GM21360 (cell line): ENCODE measurements around the gene HAUS5.
A peak's percentile ranks its signal among the peaks of the same experiment; 100 is the strongest.
"Not testable (repeated sequence)": the region's sequence is repeated elsewhere in the genome, so short reads cannot be mapped to it uniquely, and the experiment has no call there.

Source experiments
- ATAC-seq: cut with Tn5 transposase; IDR thresholded peaks from one replicate; pipeline ENCODE4 v1.9.1; 2021; ENCODE audit warnings: mild to moderate bottlenecking, moderate library complexity; ENCODE audit not compliant: unreplicated experiment

Gene HAUS5, protein sequence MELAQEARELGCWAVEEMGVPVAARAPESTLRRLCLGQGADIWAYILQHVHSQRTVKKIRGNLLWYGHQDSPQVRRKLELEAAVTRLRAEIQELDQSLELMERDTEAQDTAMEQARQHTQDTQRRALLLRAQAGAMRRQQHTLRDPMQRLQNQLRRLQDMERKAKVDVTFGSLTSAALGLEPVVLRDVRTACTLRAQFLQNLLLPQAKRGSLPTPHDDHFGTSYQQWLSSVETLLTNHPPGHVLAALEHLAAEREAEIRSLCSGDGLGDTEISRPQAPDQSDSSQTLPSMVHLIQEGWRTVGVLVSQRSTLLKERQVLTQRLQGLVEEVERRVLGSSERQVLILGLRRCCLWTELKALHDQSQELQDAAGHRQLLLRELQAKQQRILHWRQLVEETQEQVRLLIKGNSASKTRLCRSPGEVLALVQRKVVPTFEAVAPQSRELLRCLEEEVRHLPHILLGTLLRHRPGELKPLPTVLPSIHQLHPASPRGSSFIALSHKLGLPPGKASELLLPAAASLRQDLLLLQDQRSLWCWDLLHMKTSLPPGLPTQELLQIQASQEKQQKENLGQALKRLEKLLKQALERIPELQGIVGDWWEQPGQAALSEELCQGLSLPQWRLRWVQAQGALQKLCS

DNA sequence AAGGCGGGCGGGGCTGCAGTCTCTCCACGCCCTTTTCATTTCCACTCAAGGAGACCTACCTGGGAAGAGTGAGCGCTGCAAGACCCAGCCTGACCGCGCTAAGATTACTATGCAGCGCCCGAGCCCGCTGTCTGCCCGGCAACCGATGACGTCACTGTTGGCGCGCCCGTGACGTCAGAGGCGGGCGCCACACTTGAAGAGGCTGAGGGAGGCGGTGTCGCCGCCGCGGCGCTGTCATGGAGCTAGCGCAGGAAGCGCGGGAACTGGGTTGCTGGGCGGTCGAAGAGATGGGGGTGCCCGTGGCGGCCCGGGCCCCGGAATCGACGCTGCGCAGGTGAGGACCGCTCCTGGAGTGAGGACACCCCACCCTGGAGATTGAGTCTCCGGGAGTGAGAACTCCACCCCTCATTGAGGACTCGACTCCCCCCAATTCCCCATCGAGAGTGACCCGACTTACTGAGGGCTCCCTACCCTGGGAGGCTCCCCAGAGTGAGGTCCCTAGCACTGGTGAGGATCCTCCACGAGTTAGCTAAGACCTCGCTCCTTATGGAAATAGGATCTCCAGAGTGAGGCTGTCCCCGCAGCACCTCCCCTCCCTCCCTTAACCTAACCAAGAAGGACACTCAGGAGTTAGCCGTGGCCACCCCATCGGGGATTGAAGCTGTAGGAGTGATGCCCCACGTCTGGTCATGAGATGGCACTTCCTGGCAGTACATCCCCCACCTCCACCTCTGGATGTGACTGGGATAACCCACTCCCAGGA is at the start of gene HAUS5:
HAUS5 (plus strand) TSS at position 177 of the 763 bp plus-strand sequence; CDS start at position 237, 60 bp downstream.
- ATAC-seq = peak; percentile 61

DNA sequence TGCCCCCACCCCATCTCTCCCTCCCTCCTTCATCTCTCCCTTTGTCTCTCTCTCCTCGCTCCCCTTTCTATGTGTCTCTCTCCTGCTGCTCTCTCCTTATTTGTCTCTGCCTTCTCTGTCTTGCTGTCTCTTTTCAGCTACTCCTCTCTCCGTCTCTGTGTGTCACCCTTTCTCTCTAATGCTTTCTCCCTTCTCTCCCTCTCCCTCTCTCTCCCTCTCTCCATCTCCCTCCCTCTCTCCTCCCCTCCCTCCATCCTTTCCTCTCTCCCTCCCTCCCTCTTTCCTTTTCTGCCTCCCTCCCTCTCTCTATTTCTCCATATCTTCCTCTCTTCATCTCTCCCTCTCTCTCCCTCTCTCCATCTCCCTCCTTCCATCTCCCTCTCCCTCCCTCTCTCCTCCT is 49.8 kb upstream of the HAUS5 start:
- ATAC-seq = no peak

DNA sequence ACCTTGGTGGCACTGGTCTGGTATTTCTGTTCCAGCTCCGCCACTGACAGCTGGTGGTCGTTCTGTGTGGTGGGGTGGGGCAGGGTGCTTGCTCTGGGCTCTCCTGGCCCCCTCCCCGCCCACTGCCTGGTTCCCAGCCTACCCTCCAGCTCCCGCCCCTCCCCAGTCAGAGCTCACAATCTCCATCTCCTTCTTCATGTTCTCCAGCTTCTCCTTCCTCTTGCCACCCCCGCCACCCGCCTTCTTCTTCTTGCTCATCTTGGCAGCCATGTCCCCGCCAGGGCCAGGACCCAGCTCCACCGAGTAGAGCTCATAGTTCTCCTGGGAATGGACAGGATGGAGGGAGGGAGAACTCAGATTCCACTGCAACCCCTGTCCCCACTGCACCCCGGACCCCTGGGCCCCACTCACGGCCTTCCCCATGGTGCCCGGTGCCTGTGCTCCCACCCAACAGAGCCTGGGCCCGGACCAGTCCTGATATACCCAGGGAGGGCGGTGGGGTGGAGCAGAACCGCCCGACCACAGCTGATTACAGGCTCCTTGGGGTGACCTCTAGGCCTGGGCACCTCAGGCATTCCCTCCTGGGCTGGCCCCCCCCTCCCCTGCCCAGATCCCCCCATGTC is 49.2 kb upstream of the HAUS5 start, which contains the start of gene ATP4A:
ATP4A (minus strand) TSS at position 452 of the 623 bp plus-strand sequence; CDS start at position 423, 29 bp downstream.
- no peak for ATAC-seq

- ATAC-seq = no peak
Observed at GRCh38 chr19:35565016-35565856, 47.3 kb upstream of the HAUS5 start.

DNA sequence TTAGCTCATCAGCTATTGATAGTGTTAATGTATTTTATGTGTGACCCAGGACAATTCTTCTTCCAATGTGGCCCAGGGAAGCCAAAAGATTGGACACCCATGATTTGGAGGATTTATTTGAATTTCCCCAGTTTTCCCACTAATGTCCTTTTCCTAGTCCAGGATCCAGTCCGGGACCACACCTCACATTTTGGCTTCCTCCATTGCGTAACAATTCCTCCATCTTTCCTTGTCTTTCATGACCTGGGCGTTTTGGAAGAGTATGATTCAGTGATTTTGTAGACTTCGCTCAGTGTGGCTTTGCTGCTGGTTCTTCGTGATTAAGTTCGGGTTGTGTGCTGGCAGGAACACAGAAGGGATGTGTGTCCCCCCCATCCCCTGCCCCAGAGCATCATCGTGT is 45.8 kb upstream of the HAUS5 start:
- ATAC-seq = no peak

- no peak for ATAC-seq
Observed at GRCh38 chr19:35569281-35569781, 43.2 kb upstream of the HAUS5 start.

DNA sequence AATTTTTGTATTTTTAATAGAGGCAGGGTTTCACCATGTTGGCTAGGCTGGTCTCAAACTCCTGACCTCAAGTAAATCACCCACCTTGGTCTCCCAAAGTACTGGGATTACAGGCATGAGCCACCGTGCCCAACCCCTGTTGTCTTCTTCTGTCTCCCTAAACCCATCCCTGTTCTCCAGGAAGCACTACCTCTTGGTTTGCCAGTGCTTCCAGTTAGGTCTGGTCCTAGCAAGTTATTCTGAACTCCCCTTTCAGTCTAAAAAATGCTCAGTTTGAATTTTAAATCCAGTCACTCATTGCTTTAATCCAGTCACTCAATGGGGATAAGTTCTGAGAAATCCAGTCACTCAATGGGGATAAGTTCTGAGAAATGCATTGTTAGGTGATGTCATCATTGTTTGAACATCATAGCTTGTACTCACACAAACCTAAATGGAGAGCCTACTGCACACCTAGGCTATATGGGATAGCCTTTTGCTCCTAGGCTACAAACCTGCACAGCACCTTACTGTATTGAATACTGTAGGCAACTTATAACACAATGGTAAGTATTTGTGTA is 41.0 kb upstream of the HAUS5 start:
- no peak for ATAC-seq

DNA sequence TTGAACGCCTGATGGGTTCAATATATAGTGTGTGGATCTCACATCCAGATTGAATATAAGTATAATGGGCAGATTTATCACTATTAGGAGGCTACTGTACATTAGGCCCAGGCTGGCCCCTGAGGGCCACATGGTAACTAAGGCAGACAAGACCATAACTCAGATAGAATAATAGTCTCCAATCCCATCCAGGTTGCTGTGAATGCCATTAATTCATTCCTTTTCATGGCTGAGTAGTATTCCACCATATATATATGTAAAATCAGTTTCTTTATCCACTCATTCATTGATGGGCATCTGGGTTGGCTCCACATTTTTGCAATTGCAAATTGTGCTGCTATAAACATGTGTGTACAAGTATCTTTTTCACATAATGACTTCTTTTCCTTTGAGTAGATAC is 34.6 kb upstream of the HAUS5 start:
- no peak for ATAC-seq

DNA sequence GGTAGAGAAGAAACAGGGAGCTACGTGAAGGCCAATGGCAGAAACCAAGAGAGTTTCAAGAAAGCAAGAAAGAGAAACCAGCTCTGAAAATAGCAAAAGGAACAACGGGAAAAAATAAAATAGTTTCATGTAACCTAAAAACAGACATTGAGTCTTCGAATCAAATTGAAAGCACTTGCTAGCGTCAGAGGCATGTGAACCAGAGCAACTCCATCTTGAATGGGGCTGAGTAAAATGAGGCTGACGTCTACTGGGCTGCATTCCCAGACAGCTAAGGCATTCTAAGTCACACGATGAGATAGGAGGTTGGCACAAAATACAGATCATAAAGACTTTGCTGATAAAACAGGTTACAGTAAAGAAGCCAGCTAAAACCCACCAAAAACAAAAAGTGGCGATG is 33.8 kb upstream of the HAUS5 start:
- ATAC-seq = no peak

GRCh38 chr19:35582760-35583159 is 29.8 kb upstream of the HAUS5 start:
- no peak for ATAC-seq

- ATAC-seq = no peak
Observed at GRCh38 chr19:35585848-35586247, 26.7 kb upstream of the HAUS5 start, which contains the start of gene PMIS2. Gene PMIS2, plus strand, starts transcription at chr19:35586173. Its CDS starts 87 bp downstream, at chr19:35586260.

GRCh38 chr19:35587321-35587720 is 25.2 kb upstream of the HAUS5 start:
- ATAC-seq = no peak

GRCh38 chr19:35590875-35591274 is 21.7 kb upstream of the HAUS5 start:
- no peak for ATAC-seq

- ATAC-seq = no peak
Observed at GRCh38 chr19:35592226-35592625, 20.3 kb upstream of the HAUS5 start.

DNA sequence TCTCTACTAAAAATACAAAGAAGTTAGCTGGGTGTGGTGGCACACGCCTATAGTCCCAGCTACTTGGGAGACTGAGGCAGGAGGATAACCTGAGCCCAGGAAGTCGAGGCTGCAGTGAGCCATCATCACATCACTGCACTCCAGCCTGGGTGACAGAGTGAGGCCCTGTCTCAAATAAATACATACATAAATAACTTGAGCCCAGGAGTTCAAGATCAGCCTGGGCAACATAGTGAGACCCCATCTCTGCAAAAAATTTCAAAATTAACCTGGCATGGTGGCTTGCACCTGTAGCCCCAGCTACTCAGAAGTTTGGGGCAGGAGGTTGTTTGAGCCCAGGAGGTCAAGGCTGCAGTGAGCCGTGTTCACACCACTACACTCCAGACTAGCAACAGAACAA is 17.5 kb upstream of the HAUS5 start:
- not testable (repeated sequence) for ATAC-seq

GRCh38 chr19:35595928-35596327 is 16.6 kb upstream of the HAUS5 start:
- no peak for ATAC-seq

- ATAC-seq = peak; percentile 82
Observed at GRCh38 chr19:35596366-35596999, 16.1 kb upstream of the HAUS5 start.

GRCh38 chr19:35601971-35602370 is 10.6 kb upstream of the HAUS5 start:
- ATAC-seq = no peak

GRCh38 chr19:35604436-35604835 is 8.1 kb upstream of the HAUS5 start:
- not testable (repeated sequence) for ATAC-seq
